ENCODE results near the gene KCNC1. TPM values are rescaled to one million over a fixed set of nuclear protein-coding genes. Genes with fewer than 3 reads are reported as not detected.

Gene KCNC1
- total and polyA plus RNA-seq, 7 donors: 0.01 to 1.1 (median 0.13) TPM

GRCh38 chr11:17720796-17721171 is 13.8 kb upstream of the KCNC1 start:
- H3K27me3 ChIP-seq (ENCODE audit: insufficient read depth in 3 of 3, low read length in 2 of 3): peaks cover 0 to 14% (median 0%) of the 10 kb centered on the region in 3 donors
- H3K4me3 ChIP-seq: peak overlapping the region; percentile 75
- intact Hi-C loops (cut with DNase I): loop anchor here (2.0 to 10.0 kb wide), 5 partner anchors 33 to 646 kb away; partner anchors contain the start of genes KCNJ11 (in 1 of the 2) and RPS13 (in 1 of the 2)
- peaks cover 0 to 22% of the 10 kb centered on the region in 2 donors for H3K36me3 ChIP-seq (ENCODE audit: insufficient read depth in 1 of 2, low read depth in 1 of 2)
- peak; percentile 10 to 55 (median 34) for ATAC-seq
- peaks cover 7% of the 10 kb centered on the region for H3K4me1 ChIP-seq
- peak in 1 of 2 donors; percentile 84 for DNase-seq
- no peaks in the 10 kb centered on the region for H3K9me3 ChIP-seq
- H3K27ac ChIP-seq: peak overlapping the region; percentile 94
- WGBS, 3 donors: 0 to 2% (median 2%) methylated on average over 22 to 24 of the region's 24 CpGs
- TF ChIP-seq CTCF (IDR thresholded peaks at IDR 0.05): no peak

GRCh38 chr11:17721242-17721999 is 13.2 kb upstream of the KCNC1 start:
- no peak for TF ChIP-seq CTCF (IDR thresholded peaks at IDR 0.05)
- Histone ChIP-seq H3K36me3 (ENCODE audit: insufficient read depth in 1 of 2, low read depth in 1 of 2) (peaks cover 0 to 22% of the 10 kb centered on the region in 2 donors), H3K4me1 (peaks cover 7% of the 10 kb centered on the region), H3K27me3 (ENCODE audit: insufficient read depth in 3 of 3, low read length in 2 of 3) (peaks cover 0 to 14% (median 0%) of the 10 kb centered on the region in 3 donors), H3K9me3 (no peaks in the 10 kb centered on the region), H3K4me3 (peak overlapping the region; percentile 75), H3K27ac (peak overlapping the region; percentile 94)
- ATAC-seq (peak in 1 of 4 donors; percentile 6), DNase-seq (peak in 1 of 2 donors; percentile 57)
- WGBS, 3 donors: 4 to 8% (median 5%) methylated on average over 50 to 56 of the region's 56 CpGs
- intact Hi-C loops (cut with DNase I): loop anchor here (2.0 to 10.0 kb wide), 5 partner anchors 34 to 647 kb away; partner anchors contain the start of genes KCNJ11 (in 1 of the 2) and RPS13 (in 1 of the 2)

GRCh38 chr11:17722000-17722643 is 12.5 kb upstream of the KCNC1 start:
- Histone ChIP-seq H3K4me3 (peak overlapping the region; percentile 75), H3K4me1 (peaks cover 7% of the 10 kb centered on the region), H3K36me3 (ENCODE audit: insufficient read depth in 1 of 2, low read depth in 1 of 2) (peaks cover 0 to 22% of the 10 kb centered on the region in 2 donors), H3K9me3 (no peaks in the 10 kb centered on the region), H3K27ac (peak overlapping the region; percentile 94), H3K27me3 (ENCODE audit: insufficient read depth in 3 of 3, low read length in 2 of 3) (peaks cover 0 to 14% (median 0%) of the 10 kb centered on the region in 3 donors)
- intact Hi-C loops (cut with DNase I): loop anchor here (2.0 to 10.0 kb wide), 6 partner anchors 35 to 647 kb away; partner anchors contain the start of genes KCNJ11 (in 1 of the 2) and RPS13 (in 1 of the 2)
- ATAC-seq: peak in 3 of 4 donors; percentile 16 to 39 (median 27)
- peak in 1 of 2 donors; percentile 75 for DNase-seq
- TF ChIP-seq CTCF (IDR thresholded peaks at IDR 0.05): peak; percentile 57
- 7 to 13% (median 9%) methylated on average over 25 of the region's 25 CpGs for WGBS, 3 donors

- Histone ChIP-seq H3K4me3 (no peak overlapping the region), H3K36me3 (ENCODE audit: insufficient read depth in 1 of 2, low read depth in 1 of 2) (peaks cover 0 to 26% of the 10 kb centered on the region in 2 donors), H3K27ac (no peak overlapping the region), H3K9me3 (no peaks in the 10 kb centered on the region), H3K4me1 (no peaks in the 10 kb centered on the region), H3K27me3 (ENCODE audit: insufficient read depth in 3 of 3, low read length in 2 of 3) (peaks cover 0 to 14% (median 0%) of the 10 kb centered on the region in 3 donors)
- intact Hi-C loops (cut with DNase I): loop anchor here (5.0 to 10.0 kb wide), 4 partner anchors 37 to 649 kb away; partner anchors contain the start of genes KCNJ11 (in 1 of the 2) and RPS13 (in 1 of the 2)
- DNase-seq (peak in 1 of 2 donors; percentile 21), ATAC-seq (no peak)
- no peak for TF ChIP-seq CTCF (IDR thresholded peaks at IDR 0.05)
- 73 to 77% (median 74%) methylated on average over 10 of the region's 10 CpGs for WGBS, 3 donors
Observed at GRCh38 chr11:17724020-17724908, 10.3 kb upstream of the KCNC1 start.
